HEK293 (cell line): Measurements from ENCODE around the gene SS18.

Experiments
- CTCF ChIP-seq: fragments of 450-650 bp; formaldehyde crosslinking; IDR thresholded peaks from 2 replicates; pipeline ENCODE4 v1.5.1; 2016; ENCODE audit warnings: missing biosample characterization, missing genetic modification characterization
- PBX3 ChIP-seq: sonication (generic); formaldehyde crosslinking; IDR thresholded peaks from 2 replicates; pipeline ENCODE4 v1.8.1; 2022; ENCODE audit warnings: mild to moderate bottlenecking, moderate library complexity, missing genetic modification reagents
- ZNF175 ChIP-seq: fragments of 450-650 bp; formaldehyde crosslinking; IDR thresholded peaks from 2 replicates; pipeline ENCODE4 v1.5.1; 2016; ENCODE audit warnings: missing biosample characterization, missing genetic modification characterization
- ZNF785 ChIP-seq: fragments of 450-650 bp; formaldehyde crosslinking; IDR thresholded peaks from 2 replicates; pipeline ENCODE4 v1.5.1; 2016; ENCODE audit warnings: missing biosample characterization, missing genetic modification characterization
- TF ChIP-seq, protein P1 (sequence below): fragments of 450-650 bp; formaldehyde crosslinking; IDR thresholded peaks from 2 replicates; pipeline ENCODE4 v1.5.1; 2016; ENCODE audit warnings: missing biosample characterization, missing genetic modification characterization

DNA sequence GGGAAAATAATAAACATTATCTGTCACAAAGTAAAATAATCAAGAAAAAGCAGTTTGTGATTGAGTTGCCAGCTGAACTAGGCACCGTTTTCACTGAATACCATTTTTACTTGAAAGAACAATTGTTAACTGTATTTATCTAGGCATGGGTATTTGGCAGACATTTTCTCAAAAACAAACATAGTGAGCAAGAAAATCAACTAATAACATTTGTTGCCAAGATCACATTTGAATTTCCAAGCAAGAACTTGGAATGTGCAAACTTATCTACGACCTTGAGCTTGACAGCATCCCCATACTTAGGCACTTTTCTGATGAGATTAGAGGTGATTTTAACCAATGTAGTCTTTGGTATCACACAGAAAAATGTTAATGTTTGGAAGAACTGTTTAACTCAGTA, 16.7 kb downstream of the SS18 start:
- TF ChIP-seq, protein P1, sequence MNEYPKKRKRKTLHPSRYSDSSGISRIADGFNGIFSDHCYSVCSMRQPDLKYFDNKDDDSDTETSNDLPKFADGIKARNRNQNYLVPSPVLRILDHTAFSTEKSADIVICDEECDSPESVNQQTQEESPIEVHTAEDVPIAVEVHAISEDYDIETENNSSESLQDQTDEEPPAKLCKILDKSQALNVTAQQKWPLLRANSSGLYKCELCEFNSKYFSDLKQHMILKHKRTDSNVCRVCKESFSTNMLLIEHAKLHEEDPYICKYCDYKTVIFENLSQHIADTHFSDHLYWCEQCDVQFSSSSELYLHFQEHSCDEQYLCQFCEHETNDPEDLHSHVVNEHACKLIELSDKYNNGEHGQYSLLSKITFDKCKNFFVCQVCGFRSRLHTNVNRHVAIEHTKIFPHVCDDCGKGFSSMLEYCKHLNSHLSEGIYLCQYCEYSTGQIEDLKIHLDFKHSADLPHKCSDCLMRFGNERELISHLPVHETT (tag by site-specific recombination): no peak
- TF ChIP-seq ZNF785 (tag by site-specific recombination) (no peak), ZNF175 (no peak), CTCF (tag by site-specific recombination) (no peak), PBX3 (CRISPR knock-in tag) (no peak)
